Left colon (tissue), 2 donors: ENCODE data around the gene GNAS. TPM values are rescaled to one million over a fixed set of nuclear protein-coding genes. Genes with fewer than 3 reads are reported as not detected.
"Not testable (repeated sequence)": the region's sequence is repeated elsewhere in the genome, so short reads cannot be mapped to it uniquely, and the experiment has no call there.

Source experiments
- ATAC-seq: fragments of 200-7000 bp; cut with Tn5 transposase; one replicate; pipeline ENCODE4 v1.9.1; 2020; ENCODE audit warnings: mild to moderate bottlenecking, moderate library complexity
- DNase-seq, 2 donors: peaks; one replicate each; pipeline ENCODE4 v3.0.0-alpha.2; 2020
- intact Hi-C, 2 donors: fragments of 100-400 bp; cut with DNase I in 1 of 2; cut with micrococcal nuclease in 1 of 2; formaldehyde crosslinking; loops; one replicate each; pipeline versions ENCODE4 v1.11.2 to v1.14.0; 2022; cut with DNase I, micrococcal nuclease
- total RNA-seq, 2 donors: library from RNA; stranded (reverse); fragmentation: NEBNext Ultra II Directional; extraction: Animal tissue kit (Norgen Biotek cat#: 25700); gene quantifications; one replicate each; pipeline ENCODE4 v1.2.1, GENCODE V29; 2021
- donor health status: DM: no; HTN: no; CAD: no.
- donor health status: DM: yes; HTN: yes; CAD: no.

Gene GNAS
- total RNA-seq, 2 donors from 2014 or later, result 651 to 725 TPM

- no peak for ATAC-seq
- DNase-seq, result no peak
These were observed 27.7 kb upstream of the GNAS start for GRCh38 chr20:58824843-58825242.

DNA sequence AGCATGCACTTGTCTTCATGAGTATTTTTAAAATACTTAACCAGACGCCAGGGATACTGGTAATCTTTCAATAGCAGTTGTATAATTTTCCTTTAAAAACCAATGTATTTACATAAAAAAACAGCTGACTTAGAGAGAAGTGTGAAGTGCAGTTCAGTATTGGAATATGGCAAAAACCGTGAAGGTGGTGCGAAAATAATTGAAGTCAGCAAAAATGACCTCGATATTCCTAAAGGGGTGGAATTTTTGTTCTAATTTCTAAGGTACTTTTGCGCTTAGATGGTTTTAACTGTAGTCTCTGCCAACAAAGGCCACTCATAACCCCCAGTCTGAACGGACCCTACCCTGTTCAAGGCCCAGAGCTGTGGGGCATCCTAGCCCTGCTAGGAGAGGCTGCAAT lies 27.1 kb upstream of the GNAS start:
- DNase-seq (no peak), ATAC-seq (no peak)
- intact Hi-C loops, result no loop called here

More at GRCh38 chr20:58824843-58825242, 27.7 kb upstream of the GNAS start:
- intact Hi-C loops, result no loop called here

DNA sequence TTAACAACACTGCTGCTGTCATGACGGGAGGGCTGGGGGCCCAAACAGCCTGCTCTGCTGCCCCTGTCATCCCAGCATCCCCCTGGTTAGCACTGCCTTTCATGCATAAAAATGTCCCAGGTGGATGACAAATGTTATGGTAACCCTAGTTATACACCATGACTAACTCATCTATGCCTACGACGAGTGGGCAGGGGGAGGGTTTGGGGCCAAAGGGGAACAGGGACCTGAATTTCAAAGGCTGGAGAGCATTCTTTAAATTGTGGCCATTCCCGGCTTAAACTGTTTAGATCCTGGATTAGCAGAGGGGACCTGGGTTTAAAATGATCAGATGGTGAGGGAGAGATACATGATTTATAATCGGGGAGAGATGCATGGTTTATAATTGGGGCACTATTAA lies 26.2 kb upstream of the GNAS start:
- DNase-seq, result no peak
- intact Hi-C loops, result no loop called here

GRCh38 chr20:58828136-58828535 lies 24.4 kb upstream of the GNAS start:
- intact Hi-C loops, result no loop called here
- ATAC-seq, result no peak
- DNase-seq, result no peak

More for the DNA sequence above, 26.2 kb upstream of the GNAS start:
- no peak for ATAC-seq

DNA sequence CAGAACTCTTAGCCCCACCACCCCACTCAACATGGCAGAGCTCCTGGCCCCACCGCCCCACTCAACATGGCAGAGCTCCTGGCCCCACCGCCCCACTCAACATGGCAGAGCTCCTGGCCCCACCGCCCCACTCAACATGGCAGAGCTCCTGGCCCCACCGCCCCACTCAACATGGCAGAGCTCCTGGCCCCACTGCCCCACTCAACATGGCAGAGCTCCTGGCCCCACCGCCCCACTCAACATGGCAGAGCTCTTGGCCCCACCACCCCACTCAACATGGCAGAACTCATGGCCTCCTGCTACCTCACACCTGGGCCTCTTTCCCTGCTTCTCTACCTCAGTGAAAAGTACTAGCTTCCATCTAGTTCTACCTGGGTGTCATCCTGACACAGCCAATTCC lies 23.7 kb upstream of the GNAS start:
- intact Hi-C loops, ATAC-seq: not testable (repeated sequence)

GRCh38 chr20:58829531-58829941 lies 23.0 kb upstream of the GNAS start:
- ATAC-seq (no peak), DNase-seq (no peak)
- intact Hi-C loops, result no loop called here

More for the DNA sequence above, 23.7 kb upstream of the GNAS start:
- DNase-seq, result not testable (repeated sequence)

DNA sequence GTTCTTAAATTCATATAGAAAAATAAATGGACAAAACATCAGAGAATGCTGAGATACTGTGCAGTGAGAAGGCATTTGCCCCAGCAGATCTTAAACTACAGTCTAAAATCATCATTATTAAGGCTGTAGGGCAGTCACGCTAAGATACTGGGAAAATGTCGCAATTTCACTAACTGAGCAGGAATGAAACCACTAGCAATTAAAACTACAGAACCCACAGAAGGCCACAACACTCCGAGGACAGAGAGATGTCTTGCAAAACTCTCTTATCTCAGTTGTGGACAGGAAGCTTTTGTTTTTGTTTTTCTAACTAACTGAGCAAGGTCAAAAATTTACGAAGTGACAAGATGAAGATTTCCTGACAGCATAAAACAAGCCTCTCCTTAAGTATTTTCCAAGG lies 20.1 kb upstream of the GNAS start:
- intact Hi-C loops, result no loop called here
- no peak for ATAC-seq
- DNase-seq, result no peak

- intact Hi-C loops, result no loop called here
- DNase-seq (no peak), ATAC-seq (no peak)
These were observed 18.6 kb upstream of the GNAS start for GRCh38 chr20:58833921-58834320.

DNA sequence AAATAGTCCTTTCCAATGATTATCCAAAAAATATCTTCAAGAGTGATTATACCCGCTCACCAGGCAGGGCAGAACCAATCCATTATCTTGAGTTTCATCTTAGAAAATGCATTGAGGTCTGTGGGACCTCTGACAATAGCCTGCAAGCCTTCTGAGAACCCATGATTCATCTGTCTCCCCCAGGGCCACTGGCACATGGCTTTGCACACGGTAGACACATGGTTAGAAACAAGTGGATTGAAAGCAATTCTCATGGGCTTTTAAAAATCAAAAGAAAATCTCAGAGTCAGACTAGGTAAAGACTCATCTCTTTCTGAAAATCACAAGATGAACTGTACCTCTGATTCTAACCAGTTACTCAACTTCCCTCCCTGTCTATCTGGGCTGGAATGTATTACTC lies 17.3 kb upstream of the GNAS start:
- ATAC-seq (no peak), DNase-seq (no peak)
- intact Hi-C loops, result no loop called here

- intact Hi-C loops, result no loop called here
- no peak for DNase-seq
- no peak for ATAC-seq
These were observed 15.8 kb upstream of the GNAS start for GRCh38 chr20:58836616-58837204.

GRCh38 chr20:58837717-58838116 lies 14.8 kb upstream of the GNAS start:
- ATAC-seq, result no peak
- intact Hi-C loops, result no loop called here
- DNase-seq, result no peak

- DNase-seq (no peak), ATAC-seq (no peak)
- intact Hi-C loops, result no loop called here
These were observed 14.3 kb upstream of the GNAS start for GRCh38 chr20:58838174-58838573.

GRCh38 chr20:58839474-58839874 lies 13.0 kb upstream of the GNAS start:
- intact Hi-C loops, result no loop called here
- DNase-seq (peak in 1 of 2 donors; percentile 20), ATAC-seq (no peak)

DNA sequence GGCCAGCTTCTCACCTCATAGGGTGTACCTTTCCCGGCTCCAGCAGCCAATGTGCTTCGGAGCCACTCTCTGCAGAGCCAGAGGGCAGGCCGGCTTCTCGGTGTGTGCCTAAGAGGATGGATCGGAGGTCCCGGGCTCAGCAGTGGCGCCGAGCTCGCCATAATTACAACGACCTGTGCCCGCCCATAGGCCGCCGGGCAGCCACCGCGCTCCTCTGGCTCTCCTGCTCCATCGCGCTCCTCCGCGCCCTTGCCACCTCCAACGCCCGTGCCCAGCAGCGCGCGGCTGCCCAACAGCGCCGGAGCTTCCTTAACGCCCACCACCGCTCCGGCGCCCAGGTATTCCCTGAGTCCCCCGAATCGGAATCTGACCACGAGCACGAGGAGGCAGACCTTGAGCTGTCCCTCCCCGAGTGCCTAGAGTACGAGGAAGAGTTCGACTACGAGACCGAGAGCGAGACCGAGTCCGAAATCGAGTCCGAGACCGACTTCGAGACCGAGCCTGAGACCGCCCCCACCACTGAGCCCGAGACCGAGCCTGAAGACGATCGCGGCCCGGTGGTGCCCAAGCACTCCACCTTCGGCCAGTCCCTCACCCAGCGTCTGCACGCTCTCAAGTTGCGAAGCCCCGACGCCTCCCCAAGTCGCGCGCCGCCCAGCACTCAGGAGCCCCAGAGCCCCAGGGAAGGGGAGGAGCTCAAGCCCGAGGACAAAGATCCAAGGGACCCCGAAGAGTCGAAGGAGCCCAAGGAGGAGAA lies 12.3 kb upstream of the GNAS start:
- ATAC-seq (no peak), DNase-seq (no peak)
- intact Hi-C loops, result loop anchor here in 1 of 2 donors (10.0 kb wide), 1 partner anchor 185 kb away; the partner anchor contains the start of gene STX16

DNA sequence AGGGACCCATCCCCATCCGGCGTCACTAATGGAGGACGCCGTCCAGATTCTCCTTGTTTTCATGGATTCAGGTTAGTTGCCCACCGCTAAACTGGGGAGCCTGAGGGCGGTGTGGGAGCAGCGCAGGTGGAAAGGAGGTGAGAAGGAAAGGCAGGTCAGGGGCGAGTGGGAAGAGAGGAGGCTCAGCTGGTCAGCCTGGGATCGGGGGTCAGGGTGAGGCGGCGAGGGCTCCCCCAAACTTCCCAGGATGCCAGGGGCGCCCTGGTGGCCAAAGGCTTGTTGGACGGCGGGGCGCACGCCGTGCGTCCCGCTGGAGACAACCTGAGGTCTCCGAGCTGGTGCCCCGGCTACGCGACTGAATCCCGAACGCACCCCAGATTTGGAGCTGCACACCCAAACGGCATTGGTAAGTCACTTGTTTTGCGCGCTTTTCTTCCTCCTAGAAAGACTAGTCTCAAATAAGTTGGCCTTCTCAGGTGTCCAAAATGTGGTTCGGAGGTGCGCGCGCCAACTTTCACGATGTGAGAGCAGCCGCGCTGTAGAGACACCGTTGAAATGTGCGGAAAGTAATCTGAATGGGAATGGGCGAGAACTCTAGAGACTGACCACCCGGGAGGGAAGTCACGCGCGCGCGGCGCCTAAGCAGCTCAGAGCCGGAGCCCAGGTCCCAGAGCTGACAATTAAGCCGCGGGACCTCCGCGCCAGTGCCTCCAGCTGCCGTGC lies 11.5 kb upstream of the GNAS start:
- intact Hi-C loops, result loop anchor here in 1 of 2 donors (10.0 kb wide), 1 partner anchor 186 kb away; the partner anchor contains the start of gene STX16
- no peak for DNase-seq
- ATAC-seq, result no peak

DNA sequence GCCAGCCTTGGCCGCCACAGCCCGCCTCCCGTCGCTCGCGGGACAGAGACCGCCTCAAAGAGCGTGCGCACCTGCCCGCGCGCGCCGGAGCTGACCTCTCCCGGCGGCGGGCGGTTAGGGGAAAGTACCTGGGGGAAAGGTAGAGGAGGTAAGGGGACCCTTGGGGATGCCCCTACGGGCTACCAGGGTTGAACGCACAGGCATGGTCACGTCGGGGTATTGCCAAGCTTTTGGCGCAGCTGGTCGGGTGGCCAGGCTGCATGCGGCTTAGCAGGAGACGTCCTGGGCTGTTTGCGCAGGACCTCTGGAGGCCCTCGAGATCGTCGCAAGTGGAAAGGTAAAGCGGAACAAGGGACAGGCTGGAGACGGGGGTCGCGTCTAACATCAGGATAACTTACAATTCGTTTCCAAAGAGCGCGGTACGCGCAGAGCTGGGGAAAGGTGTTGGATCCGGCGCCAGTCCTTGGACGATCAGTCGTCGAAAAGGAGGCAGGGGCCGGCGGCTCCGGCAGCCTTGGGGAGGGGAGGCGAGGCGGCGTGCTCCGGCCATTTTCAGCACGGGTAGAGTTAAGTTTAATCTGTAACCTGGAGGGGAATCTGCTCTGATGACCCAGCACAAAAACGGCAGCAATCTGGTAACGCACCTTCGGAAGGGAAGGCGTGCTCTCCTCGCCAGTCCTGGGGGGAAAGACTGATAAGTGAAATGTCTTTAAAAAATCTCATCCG lies 10.8 kb upstream of the GNAS start:
- DNase-seq, result no peak
- intact Hi-C loops, result loop anchor here in 1 of 2 donors (10.0 kb wide), 1 partner anchor 187 kb away; the partner anchor contains the start of gene STX16
- ATAC-seq, result no peak

DNA sequence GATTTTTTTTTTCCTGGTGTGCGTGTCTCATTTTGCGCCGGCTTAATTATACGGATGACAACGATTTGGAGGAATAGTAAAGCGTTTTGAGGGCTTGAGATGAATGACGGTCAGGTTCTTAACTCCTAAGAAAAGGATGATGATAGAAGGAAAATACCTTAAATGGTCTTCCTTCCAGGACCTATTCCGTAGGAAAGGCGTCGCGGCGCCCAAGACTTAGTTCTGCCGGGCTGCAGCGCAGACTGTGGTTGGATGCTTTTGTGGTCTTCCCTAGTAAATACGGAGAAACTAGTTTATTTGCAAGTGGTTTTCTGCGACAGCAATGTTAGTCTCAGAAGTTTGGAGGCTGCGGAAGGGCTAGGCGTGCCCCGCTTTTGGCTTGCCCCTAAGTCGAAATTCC lies 10.2 kb upstream of the GNAS start:
- intact Hi-C loops, result loop anchor here in 1 of 2 donors (10.0 kb wide), 1 partner anchor 187 kb away; the partner anchor contains the start of gene STX16
- ATAC-seq (no peak), DNase-seq (no peak)

DNA sequence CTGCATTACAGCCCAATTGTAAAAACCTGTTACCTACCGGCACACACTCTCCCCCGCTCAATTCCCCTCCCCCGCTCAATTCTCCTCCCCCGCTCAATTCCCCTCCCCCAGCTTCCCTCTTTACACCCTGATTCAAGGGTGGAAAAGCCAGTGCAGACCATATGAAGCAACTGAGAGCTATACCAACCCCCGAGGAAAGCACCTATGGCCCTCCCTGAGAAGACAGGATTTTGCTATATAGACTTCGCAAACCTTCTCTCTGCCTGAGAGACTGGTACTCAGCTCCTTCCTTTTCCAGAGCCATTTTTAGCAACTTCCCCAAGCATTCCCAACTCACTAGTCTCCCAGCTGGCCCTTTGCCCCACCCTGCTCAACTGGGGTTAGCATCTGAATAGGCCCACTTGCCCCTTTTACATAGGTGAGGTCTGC lies 9.4 kb upstream of the GNAS start:
- no peak for DNase-seq
- no peak for ATAC-seq

GRCh38 chr20:58845706-58846105 lies 6.8 kb upstream of the GNAS start:
- intact Hi-C loops, result loop anchor here in 1 of 2 donors (10.0 kb wide), 1 partner anchor 191 kb away; the partner anchor contains the start of gene STX16
- ATAC-seq (no peak), DNase-seq (no peak)

More for the DNA sequence above, 9.4 kb upstream of the GNAS start:
- intact Hi-C loops, result loop anchor here in 1 of 2 donors (10.0 kb wide), 1 partner anchor 188 kb away; the partner anchor contains the start of gene STX16
